SK-N-SH (cell line): ENCODE measurements around the gene ZNF283. TPM values are rescaled to one million over a fixed set of nuclear protein-coding genes. Genes with fewer than 3 reads are reported as not detected.

Experiments
- CTCF ChIA-PET: fragments of 300-600, 350-600 bp; formaldehyde crosslinking; extraction: SDS; loops from one replicate; lab custom pipeline; 2021; lab: Yijun Ruan, JAX
- POLR2A ChIA-PET: fragments of 350-600 bp; sonication (Branson Sonifier 250); formaldehyde crosslinking; extraction: SDS; loops from one replicate; lab custom pipeline; 2020; ENCODE audit warnings: antibody characterized with exemption, inconsistent platforms; lab: Yijun Ruan, JAX
- DNase-seq: peaks from one replicate; pipeline ENCODE4 v3.0.0; 2012
- H2AFZ ChIP-seq: fragments of 200-600 bp; sonication (generic); 2 replicates; pipeline ENCODE4 v1.8.1; 2016; ENCODE audit warnings: antibody characterized with exemption, mild to moderate bottlenecking, low read depth
- H3F3A ChIP-seq: fragments of 200-600 bp; sonication (generic); replicated peaks from 2 replicates; pipeline ENCODE3; 2016; ENCODE audit warnings: antibody characterized with exemption, mild to moderate bottlenecking; ENCODE audit not compliant: insufficient read depth
- H3K27ac ChIP-seq, 2 experiments: fragments of 200-500 bp in 1 of 2; fragments of 200-600 bp in 1 of 2; sonication (Bioruptor generic) in 1 of 2; sonication (generic), shearing (Covaris generic) in 1 of 2; 2 replicates each; pipeline versions ENCODE4 v1.5.1 to v1.6.1; 2014 to 2016; ENCODE audit warnings: low read depth in 2 of 2, inconsistent platforms in 1 of 2, low read length in 1 of 2, mild to moderate bottlenecking in 1 of 2, mixed read lengths in 1 of 2
- H3K27me3 ChIP-seq: fragments of 200-600 bp; sonication (generic), shearing (Covaris generic); 2 replicates; pipeline ENCODE4 v1.6.1; 2016; ENCODE audit warnings: mixed run types; ENCODE audit not compliant: insufficient read depth
- H3K36me3 ChIP-seq, 2 experiments: fragments of 200-500 bp in 1 of 2; fragments of 200-600 bp in 1 of 2; sonication (Bioruptor generic) in 1 of 2; sonication (generic) in 1 of 2; replicated peaks in 1 of 2; 2 replicates each; pipeline versions ENCODE3 to v1.5.1; 2014 to 2016; ENCODE audit warnings: low read length in 1 of 2, mild to moderate bottlenecking in 1 of 2; ENCODE audit not compliant: insufficient read depth in 2 of 2, control insufficient read depth in 1 of 2
- H3K4me1 ChIP-seq, 2 experiments: fragments of 200-500 bp in 1 of 2; fragments of 200-600 bp in 1 of 2; sonication (Bioruptor generic) in 1 of 2; sonication (generic), shearing (Covaris generic) in 1 of 2; 2 replicates each; pipeline versions ENCODE4 v1.5.1 to v1.6.1; 2014 to 2016; ENCODE audit warnings: low read depth in 1 of 2, low read length in 1 of 2, mixed run types in 1 of 2; ENCODE audit not compliant: insufficient read depth in 2 of 2, control insufficient read depth in 1 of 2
- H3K4me2 ChIP-seq: fragments of 200-600 bp; sonication (generic), shearing (Covaris generic); 2 replicates; pipeline ENCODE4 v1.6.1; 2017; ENCODE audit warnings: mixed run types
- H3K4me3 ChIP-seq, 2 experiments: fragments of 200-500 bp in 1 of 2; fragments of 200-600 bp in 1 of 2; sonication (Bioruptor generic) in 1 of 2; sonication (generic), shearing (Covaris generic) in 1 of 2; 2 replicates each; pipeline versions ENCODE4 v1.5.1 to v1.8.1; 2014 to 2016; ENCODE audit warnings: low read depth in 2 of 2, inconsistent platforms in 1 of 2, low read length in 1 of 2, mild to moderate bottlenecking in 1 of 2, mixed read lengths in 1 of 2, moderate library complexity in 1 of 2
- H3K79me2 ChIP-seq: fragments of 200-600 bp; sonication (generic); 2 replicates; pipeline ENCODE4 v1.8.1; 2017; ENCODE audit warnings: mild to moderate bottlenecking; ENCODE audit not compliant: insufficient read depth
- H3K9ac ChIP-seq: fragments of 200-600 bp; sonication (generic); 2 replicates; pipeline ENCODE4 v1.6.1; 2017; ENCODE audit warnings: mixed run types
- H3K9me2 ChIP-seq: fragments of 200-600 bp; sonication (generic); 2 replicates; pipeline ENCODE4 v1.6.1; 2017; ENCODE audit warnings: mixed run types
- H3K9me3 ChIP-seq: fragments of 200-600 bp; sonication (generic); 2 replicates; pipeline ENCODE4 v1.6.1; 2017; ENCODE audit warnings: mixed run types, mild to moderate bottlenecking, moderate library complexity
- H4K20me1 ChIP-seq: fragments of 200-600 bp; sonication (generic); 2 replicates; pipeline ENCODE4 v1.6.1; 2017; ENCODE audit warnings: mild to moderate bottlenecking, mixed run types; ENCODE audit not compliant: insufficient read depth
- ELF1 ChIP-seq: IDR thresholded peaks from 2 replicates; pipeline ENCODE4 v1.4.0; 2012
- FOSL2 ChIP-seq: IDR thresholded peaks from 2 replicates; pipeline ENCODE4 v1.4.0; 2012; ENCODE audit warnings: low read depth, mild to moderate bottlenecking, moderate library complexity, borderline replicate concordance
- FOXM1 ChIP-seq: IDR thresholded peaks from 2 replicates; pipeline ENCODE4 v1.4.0; 2012; ENCODE audit warnings: low read depth, mild to moderate bottlenecking
- GABPA ChIP-seq: IDR thresholded peaks from 2 replicates; pipeline ENCODE4 v1.4.0; 2012; ENCODE audit warnings: low read depth, mild to moderate bottlenecking
- MAX ChIP-seq: IDR thresholded peaks from 2 replicates; pipeline ENCODE4 v1.4.0; 2012; ENCODE audit warnings: low read depth
- MXI1 ChIP-seq: IDR thresholded peaks from 2 replicates; pipeline ENCODE4 v1.6.1; 2012; ENCODE audit warnings: mild to moderate bottlenecking, low read depth, low read length, improper control_type of control experiment
- NRF1 ChIP-seq: IDR thresholded peaks from 2 replicates; pipeline ENCODE4 v1.6.1; 2012; ENCODE audit warnings: low read depth, mild to moderate bottlenecking, low read length
- POLR2AphosphoS5 ChIP-seq: IDR thresholded peaks from 2 replicates; pipeline ENCODE4 v1.6.1; 2012; ENCODE audit warnings: low read depth, low read length
- RAD21 ChIP-seq: IDR thresholded peaks from 2 replicates; pipeline ENCODE4 v1.6.1; 2012; ENCODE audit warnings: mild to moderate bottlenecking, low read length
- RCOR1 ChIP-seq: fragments of 150-350 bp; IDR thresholded peaks from 2 replicates; pipeline ENCODE4 v1.6.1; 2017; ENCODE audit warnings: antibody characterized with exemption, low read length
- REST ChIP-seq: IDR thresholded peaks from 2 replicates; pipeline ENCODE4 v1.6.1; 2012; ENCODE audit warnings: mild to moderate bottlenecking, low read depth, low read length, moderate library complexity
- RFX5 ChIP-seq: IDR thresholded peaks from 2 replicates; pipeline ENCODE4 v1.6.1; 2012; ENCODE audit warnings: mild to moderate bottlenecking, improper control_type of control experiment, low read length
- SIN3A ChIP-seq: IDR thresholded peaks from 2 replicates; pipeline ENCODE4 v1.6.1; 2012; ENCODE audit warnings: low read depth, mild to moderate bottlenecking, low read length, moderate library complexity, borderline replicate concordance
- TCF12 ChIP-seq: IDR thresholded peaks from 2 replicates; pipeline ENCODE4 v1.4.0; 2012
- USF2 ChIP-seq: fragments of 150-350 bp; IDR thresholded peaks from 2 replicates; pipeline ENCODE4 v1.6.1; 2017; ENCODE audit warnings: antibody characterized with exemption, low read length, low read depth, borderline replicate concordance
- WGBS: methylation state at CpG from one replicate; pipeline ENCODE4 v1.1.6; 2017; ENCODE audit warnings: low lambda C conversion rate; 5-methylcytosine and 5-hydroxymethylcytosine counted together
- polyA plus RNA-seq, 3 experiments: library from polyadenylated mRNA; depleted of rRNA; stranded (reverse); fragments of >200 nt; gene quantifications; 2 replicates each; pipeline ENCODE4 v1.2.3, GENCODE V29; 2012

The ZNF283 gene
- polyA plus RNA-seq, 1 of the 3 experiments (the other 2 are of a cell fraction): 1.6 TPM

- TF ChIP-seq RFX5 (no peak), POLR2AphosphoS5 (no peak), SIN3A (no peak), RAD21 (no peak), REST (no peak), FOXM1 (no peak), FOSL2 (no peak)
- WGBS: 0% methylated on average over 1 of the region's 1 CpG
- H3K9ac ChIP-seq: no peak overlapping the region
- no peak overlapping the region for H3K27ac ChIP-seq
- H3K27me3 ChIP-seq: peaks cover 12% of the 10 kb centered on the region; the same call in 1 of the 2 replicates
- no peaks in the 10 kb centered on the region for H3F3A ChIP-seq
- H3K4me2 ChIP-seq: no peak overlapping the region
- no peaks in the 10 kb centered on the region for H3K79me2 ChIP-seq
- H3K4me3 ChIP-seq: no peak overlapping the region
- no peaks in the 10 kb centered on the region for H3K4me1 ChIP-seq
- ChIA-PET CTCF (interaction anchor here (0.7 to 2.4 kb wide), 4 partner anchors 27 to 69 kb away, joined by 3 to 21 read pairs (median 6); no protein-coding TSS in a partner anchor), POLR2A (no interaction called here)
- no peaks in the 10 kb centered on the region for H3K9me3 ChIP-seq
- H2AFZ ChIP-seq: no peak overlapping the region
- DNase-seq: no peak
- H4K20me1 ChIP-seq: no peaks in the 10 kb centered on the region
- no peaks in the 10 kb centered on the region for H3K36me3 ChIP-seq
- no peaks in the 10 kb centered on the region for H3K9me2 ChIP-seq
Measured at GRCh38 chr19:43811837-43812236, 15.3 kb upstream of the ZNF283 start.

- Histone ChIP-seq H3K9ac (no peak overlapping the region), H3K4me1 (no peaks in the 10 kb centered on the region), H3K36me3 (no peaks in the 10 kb centered on the region), H3K9me3 (no peaks in the 10 kb centered on the region), H3K4me3 (no peak overlapping the region), H3K79me2 (no peaks in the 10 kb centered on the region), H3K27me3 (peaks cover 12% of the 10 kb centered on the region; the same call in 1 of the 2 replicates), H2AFZ (no peak overlapping the region), H4K20me1 (no peaks in the 10 kb centered on the region), H3K4me2 (no peak overlapping the region), H3K9me2 (no peaks in the 10 kb centered on the region), H3F3A (no peaks in the 10 kb centered on the region), H3K27ac (no peak overlapping the region)
- WGBS: 11% methylated on average over 1 of the region's 1 CpG
- CTCF ChIA-PET: interaction anchor here (0.7 to 1.6 kb wide), 4 partner anchors 27 to 69 kb away, joined by 3 to 6 read pairs (median 4); no protein-coding TSS in a partner anchor
- no peak for TF ChIP-seq RFX5
- POLR2A ChIA-PET: no interaction called here
- no peak for DNase-seq
Measured at GRCh38 chr19:43812259-43812658, 14.9 kb upstream of the ZNF283 start.

- H3F3A ChIP-seq: no peaks in the 10 kb centered on the region
- POLR2A ChIA-PET: no interaction called here
- no peaks in the 10 kb centered on the region for H3K79me2 ChIP-seq
- no peak overlapping the region for H3K4me3 ChIP-seq
- H4K20me1 ChIP-seq: no peaks in the 10 kb centered on the region
- H3K4me1 ChIP-seq: no peaks in the 10 kb centered on the region
- no peak overlapping the region for H2AFZ ChIP-seq
- TF ChIP-seq MAX (no peak), RCOR1 (no peak), POLR2AphosphoS5 (no peak), ELF1 (no peak), USF2 (no peak), MXI1 (no peak), SIN3A (no peak), RAD21 (no peak), TCF12 (no peak), NRF1 (no peak), GABPA (no peak)
- TF ChIP-seq, all 33 proteins: peak for 0
- DNase-seq: no peak
- H3K27ac ChIP-seq: no peak overlapping the region
- CTCF ChIA-PET: interaction anchor here (1.5 to 1.6 kb wide), 3 partner anchors 28 to 68 kb away, joined by 4 to 6 read pairs (median 5); no protein-coding TSS in a partner anchor
- no peak overlapping the region for H3K9ac ChIP-seq
- H3K9me3 ChIP-seq: no peaks in the 10 kb centered on the region
- no peaks in the 10 kb centered on the region for H3K36me3 ChIP-seq
- no peak overlapping the region for H3K4me2 ChIP-seq
- WGBS: 38% methylated on average over 5 of the region's 6 CpGs
- H3K27me3 ChIP-seq: peaks cover 9% of the 10 kb centered on the region; the same call in 1 of the 2 replicates
- H3K9me2 ChIP-seq: no peaks in the 10 kb centered on the region
Measured at GRCh38 chr19:43812688-43813087, 14.4 kb upstream of the ZNF283 start.
